ENCODE measurements around the gene STUM.

The STUM gene

GRCh38 chr1:226639631-226640061 lies 91.1 kb downstream of the STUM start:
- FAIRE-seq (no peak), DNase-seq (ENCODE audit: insufficient read length, low spot score) (no peak)
- TF ChIP-seq CTCF (IDR thresholded peaks at IDR 0.05; ENCODE audit: insufficient read depth, missing control alignments) = no peak

DNA sequence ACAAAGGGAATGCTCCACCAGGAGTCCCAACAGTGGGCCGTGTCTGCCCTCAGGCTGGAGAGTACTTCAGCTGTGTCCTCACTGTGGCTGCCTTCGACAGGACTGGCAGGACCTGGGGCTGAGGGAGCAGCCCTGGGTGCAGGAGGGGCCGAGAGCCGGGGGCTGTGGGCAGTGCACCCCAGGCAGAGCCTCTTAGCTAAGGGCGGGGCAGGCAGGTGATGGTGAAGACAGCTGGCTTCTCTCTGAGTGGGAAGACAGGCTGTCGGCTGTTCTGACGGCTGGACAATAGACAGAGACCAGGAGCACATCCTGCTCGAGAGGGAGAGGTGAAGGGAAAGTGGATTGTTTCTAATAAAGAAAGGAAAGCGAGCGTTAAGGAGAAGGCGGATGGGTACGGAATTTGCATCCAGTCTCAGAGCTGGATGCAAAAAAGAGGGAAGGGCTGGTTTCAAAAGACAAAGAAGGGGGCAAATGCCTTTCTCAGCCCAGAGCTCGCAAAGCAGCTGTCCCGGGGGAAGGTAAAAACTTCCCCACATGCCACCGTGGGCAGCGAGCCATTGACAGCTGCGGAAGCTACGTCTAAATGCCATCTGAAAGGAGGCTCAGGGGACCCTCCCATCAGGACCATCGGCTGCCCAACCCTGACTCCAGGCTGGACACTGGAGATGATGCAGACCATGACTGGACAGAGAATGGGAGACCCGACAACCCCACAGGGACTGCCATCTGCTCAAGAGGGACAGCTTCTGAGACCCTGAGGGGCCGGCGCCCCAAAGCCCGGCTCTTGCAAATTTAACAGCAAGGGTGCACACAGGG lies 92.0 kb downstream of the STUM start:
- FAIRE-seq (no peak), DNase-seq (ENCODE audit: insufficient read length, low spot score) (no peak)
- TF ChIP-seq CTCF (IDR thresholded peaks at IDR 0.05; ENCODE audit: insufficient read depth, missing control alignments) = no peak

DNA sequence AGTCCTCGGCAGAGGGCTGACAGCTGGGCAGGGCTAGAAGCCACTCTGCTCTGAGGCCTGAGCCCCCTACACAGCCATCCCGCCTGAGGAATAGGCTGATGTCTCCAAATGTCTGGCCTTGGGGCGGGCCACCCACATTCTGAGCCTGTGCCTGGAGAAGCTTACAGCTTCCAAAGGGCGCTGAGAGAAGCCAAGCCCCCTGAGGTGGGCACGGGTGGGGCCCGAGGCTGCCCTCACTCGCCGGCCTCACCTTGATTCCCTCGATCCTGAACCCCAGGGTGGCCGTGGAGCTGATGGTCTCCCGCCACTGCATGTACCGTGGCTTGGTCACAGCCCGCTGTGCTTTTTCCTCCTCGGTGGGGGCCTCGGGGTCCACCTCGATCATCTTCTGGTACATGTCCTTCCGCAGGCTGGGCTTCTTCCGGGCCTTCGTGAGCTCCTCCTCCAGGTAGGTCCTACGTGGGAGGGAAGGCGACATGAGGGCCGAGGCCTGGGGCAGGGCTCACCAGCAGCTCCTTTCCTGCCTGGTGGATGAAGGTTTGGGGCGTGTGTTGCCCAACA lies 93.2 kb downstream of the STUM start:
- no peak for TF ChIP-seq CTCF (IDR thresholded peaks at IDR 0.05; ENCODE audit: insufficient read depth, missing control alignments)
- DNase-seq (ENCODE audit: insufficient read length, low spot score) (no peak), FAIRE-seq (no peak)

GRCh38 chr1:226642421-226642820 lies 93.9 kb downstream of the STUM start:
- FAIRE-seq = no peak
- no peak for TF ChIP-seq CTCF (IDR thresholded peaks at IDR 0.05; ENCODE audit: insufficient read depth, missing control alignments)
- DNase-seq (ENCODE audit: insufficient read length, low spot score) = no peak

GRCh38 chr1:226643177-226643576 lies 94.6 kb downstream of the STUM start:
- no peak for DNase-seq (ENCODE audit: insufficient read length, low spot score)
- no peak for FAIRE-seq
- no peak for TF ChIP-seq CTCF (IDR thresholded peaks at IDR 0.05; ENCODE audit: insufficient read depth, missing control alignments)

DNA sequence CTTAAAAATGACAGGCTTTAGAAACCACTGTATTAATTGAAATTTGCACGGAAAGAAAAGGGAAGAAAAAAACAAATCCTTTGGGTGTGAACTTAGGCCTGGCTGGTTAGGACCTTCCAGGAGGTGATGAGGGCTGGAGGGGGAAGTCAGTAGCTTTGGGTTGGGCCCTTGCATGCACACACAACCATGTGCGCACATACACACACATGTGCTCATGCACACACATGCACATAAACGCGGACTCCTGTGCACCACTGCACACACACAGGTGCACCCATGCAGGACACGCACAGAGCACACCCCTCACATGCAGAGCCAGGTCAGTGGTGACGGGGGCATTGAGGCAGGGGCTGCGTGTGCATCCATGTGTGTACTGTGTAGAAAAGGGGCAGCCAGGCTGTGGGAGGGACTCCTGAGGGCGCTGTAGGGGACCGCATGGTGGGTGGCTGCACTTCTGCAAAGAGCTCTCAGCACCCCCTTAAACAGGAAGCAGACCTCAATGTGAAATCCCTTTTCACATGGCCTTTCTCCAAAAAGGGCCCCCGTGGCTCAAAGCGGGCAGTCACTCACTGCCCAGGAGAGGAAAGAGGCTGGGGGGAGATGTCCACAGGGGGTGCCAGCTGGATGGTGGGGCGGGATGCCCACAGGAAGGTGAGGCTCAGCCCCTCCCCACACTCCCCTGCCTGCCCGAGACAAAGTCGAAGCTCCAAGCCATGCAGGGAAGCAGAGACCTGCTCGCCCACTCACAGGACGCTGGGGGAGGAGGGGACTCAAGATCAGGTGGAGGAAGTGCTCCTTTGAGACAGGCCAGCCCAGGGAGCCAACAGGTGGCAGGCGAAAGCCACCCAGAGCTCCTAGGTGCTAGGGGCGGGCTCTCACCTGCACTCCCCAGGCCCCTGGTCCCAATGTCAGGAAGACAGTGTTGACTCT lies 95.3 kb downstream of the STUM start:
- no peak for FAIRE-seq
- no peak for DNase-seq (ENCODE audit: insufficient read length, low spot score)
- TF ChIP-seq CTCF (IDR thresholded peaks at IDR 0.05; ENCODE audit: insufficient read depth, missing control alignments) = no peak
